ENCODE data around the gene PBRM1.
"Not testable (repeated sequence)": the region's sequence is repeated elsewhere in the genome, so short reads cannot be mapped to it uniquely, and the experiment has no call there.

PBRM1 gene

DNA sequence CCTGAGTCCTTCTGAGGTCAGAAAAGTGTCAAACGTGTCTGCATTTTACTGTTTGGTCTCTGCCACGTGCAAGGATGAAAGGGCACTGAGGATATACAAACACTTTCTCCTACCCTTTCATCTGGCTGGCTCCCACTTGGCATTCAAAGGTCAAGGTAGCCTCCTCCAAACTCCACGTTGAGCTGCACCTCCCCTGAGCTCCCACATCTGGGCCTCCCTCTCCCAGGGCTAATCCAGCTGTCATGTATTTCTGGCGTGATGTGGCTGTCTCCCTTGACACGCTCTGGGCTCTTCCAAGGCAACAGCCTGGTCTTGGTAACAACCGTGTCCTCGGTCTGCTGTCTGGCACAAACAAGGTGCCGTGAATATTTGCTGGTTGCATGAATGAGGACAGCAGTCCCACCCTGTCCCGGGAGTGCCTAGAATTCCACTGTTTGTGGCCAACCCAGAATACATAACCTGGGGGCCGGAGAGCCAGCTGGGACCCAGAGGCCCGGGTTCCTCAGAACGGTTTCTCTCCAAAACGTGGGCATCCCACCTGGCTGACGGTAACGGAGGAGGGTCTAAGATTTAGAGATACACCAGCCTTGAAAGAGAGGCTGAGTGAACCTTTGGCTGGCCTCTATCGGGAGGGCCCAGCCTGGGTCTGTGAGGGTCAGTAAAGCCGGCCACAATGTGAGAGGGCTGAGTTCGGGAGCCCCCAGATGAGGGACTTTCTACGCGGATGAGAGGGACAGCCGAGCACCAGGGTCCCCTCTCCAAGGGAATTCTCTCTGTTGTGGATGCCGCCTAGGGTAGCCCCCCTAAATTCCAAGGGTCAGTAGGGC, 19.1 kb upstream of the PBRM1 start:
- no peak for DNase-seq

- DNase-seq, result no peak
Observed at GRCh38 chr3:52703341-52703740, 17.6 kb upstream of the PBRM1 start.

GRCh38 chr3:52697632-52697965, 11.9 kb upstream of the PBRM1 start:
- no peak for DNase-seq

- no peak for DNase-seq
Observed at GRCh38 chr3:52696830-52697631, 11.3 kb upstream of the PBRM1 start.

DNA sequence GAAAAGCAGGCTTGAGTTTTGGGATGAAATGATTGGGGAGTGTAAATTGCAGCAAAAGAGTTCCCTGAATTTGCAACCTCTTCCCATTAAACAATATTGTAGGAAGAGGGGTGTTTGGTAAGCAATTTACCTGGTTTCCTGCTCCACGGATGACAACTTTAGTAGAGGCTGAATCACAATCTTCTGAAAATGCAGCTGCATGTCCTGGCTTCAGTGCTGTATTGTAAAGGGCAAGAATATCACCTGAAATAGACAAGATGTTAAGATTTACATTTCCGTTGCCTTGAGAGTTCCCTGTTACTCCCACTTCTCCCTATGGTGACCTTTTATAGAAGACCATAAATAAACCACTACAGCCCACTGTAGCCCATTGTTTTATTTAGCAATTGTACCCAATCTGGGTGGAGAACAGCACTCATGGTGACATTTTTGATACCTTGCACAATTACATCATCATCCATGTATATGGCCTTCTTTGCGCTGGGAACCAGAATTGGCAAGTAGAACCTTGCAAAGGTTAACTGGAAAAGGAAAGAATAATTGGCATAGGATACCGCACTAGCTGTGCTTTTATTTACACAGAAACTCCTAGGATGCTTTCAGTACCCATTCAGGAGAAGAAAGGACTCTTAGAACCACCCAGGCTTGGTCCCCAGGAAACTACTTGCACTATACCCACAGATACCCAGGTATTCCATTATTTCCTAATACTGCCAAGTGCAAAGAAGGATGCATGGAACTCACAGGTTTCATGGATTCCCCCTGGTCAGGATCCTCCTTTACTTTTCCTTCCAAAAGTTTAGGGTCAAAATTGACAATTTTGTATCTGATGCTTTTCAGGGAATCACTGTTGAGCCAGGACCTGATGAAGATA, 10.3 kb upstream of the PBRM1 start:
- no peak for DNase-seq

DNA sequence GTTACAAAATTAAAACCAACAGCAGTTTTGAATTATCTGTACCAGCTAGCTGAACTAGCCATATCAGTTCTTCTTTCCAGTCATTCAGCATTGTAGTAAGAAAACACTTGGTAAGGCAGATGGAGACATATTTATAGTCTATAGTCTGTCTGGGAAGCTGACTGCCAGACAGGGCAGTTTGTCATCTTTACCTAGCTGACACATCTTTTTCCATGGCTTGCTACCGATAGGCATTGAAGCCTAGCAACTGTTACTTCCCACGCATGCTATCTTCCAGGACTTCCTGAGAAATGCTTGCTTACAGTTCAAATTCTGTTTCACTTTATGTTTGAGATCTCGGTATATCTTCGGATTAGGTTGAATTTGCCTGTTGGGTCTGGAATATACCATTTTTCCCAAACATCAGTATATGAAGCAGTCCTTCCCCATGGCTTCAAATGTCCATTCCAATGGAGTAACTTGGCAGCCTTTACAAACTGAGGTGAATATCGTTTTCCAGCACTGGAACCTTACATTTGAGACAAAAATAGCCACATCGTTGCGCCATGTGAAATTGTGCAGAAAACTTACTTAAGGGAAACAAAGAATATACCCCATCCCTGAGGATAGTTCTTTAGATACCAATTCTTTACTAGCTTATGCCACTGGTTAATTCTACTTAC, 8.9 kb upstream of the PBRM1 start:
- no peak for DNase-seq

DNA sequence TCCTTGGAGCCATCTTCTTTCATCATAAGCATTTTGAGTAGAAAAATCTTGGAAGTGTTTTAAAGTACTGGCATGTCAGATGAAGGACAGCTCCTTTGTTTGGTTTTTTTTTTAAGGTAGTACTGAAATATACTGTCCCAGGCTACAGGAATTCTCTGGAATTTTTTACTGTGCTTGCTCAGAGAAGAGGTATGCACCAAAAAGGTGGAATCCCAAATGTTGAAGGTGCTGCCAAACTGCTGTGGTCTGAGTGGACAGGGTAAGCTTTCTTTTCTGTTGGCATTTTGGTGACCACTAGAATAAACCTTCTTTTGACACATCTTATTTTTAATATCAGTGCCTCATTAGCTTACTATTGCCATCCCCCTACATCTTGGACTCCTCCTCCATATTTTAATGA, 7.4 kb upstream of the PBRM1 start:
- no peak for DNase-seq

DNA sequence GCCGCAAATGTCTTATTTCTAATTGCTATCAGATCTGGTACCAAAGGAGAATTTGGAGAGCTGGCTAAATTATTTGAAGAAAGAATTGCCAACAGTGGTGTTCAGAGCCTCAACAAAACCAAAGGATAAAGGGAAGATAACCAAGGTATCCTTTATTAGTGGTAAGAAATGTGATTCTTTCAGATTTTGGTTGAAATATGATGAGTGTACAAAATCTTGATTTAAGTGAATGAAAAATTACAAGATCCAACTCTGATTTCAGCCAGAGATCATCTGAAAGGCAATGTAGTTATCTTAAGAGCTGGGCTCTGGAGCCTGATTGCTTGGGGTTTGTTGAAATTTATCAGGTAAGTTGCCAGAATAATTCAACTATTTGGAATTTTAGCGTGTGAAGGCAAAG, 4.8 kb upstream of the PBRM1 start:
- no peak for DNase-seq

GRCh38 chr3:52689151-52689550, 3.4 kb upstream of the PBRM1 start:
- no peak for DNase-seq

DNA sequence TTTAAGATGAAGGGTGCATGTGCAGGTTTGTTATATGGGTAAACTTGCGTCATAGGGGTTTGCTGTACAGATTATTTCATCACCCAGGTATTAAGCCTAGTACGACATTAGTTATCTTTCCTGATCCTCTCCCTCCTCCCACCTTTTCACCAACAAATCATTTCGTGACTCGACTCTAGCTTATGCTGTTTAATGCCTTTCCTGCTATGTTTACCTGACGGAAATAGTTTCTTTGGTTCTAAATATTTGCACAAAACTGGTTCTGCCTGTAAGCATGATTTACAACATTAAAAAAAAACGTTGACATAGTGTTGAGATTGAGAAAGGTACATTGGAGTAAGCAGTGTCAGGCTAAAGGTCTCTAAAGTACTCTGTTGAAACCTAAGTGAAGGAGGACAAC, 2.6 kb upstream of the PBRM1 start:
- no peak for DNase-seq

- DNase-seq, result peak; percentile 70
Observed at GRCh38 chr3:52685285-52685708, 416 bp downstream of the PBRM1 start.

- no peak for DNase-seq
Observed at GRCh38 chr3:52684184-52684583, 1.5 kb downstream of the PBRM1 start.

- no peak for DNase-seq
Observed at GRCh38 chr3:52683611-52684010, 2.1 kb downstream of the PBRM1 start.

- DNase-seq, result no peak
Observed at GRCh38 chr3:52682016-52682415, 3.7 kb downstream of the PBRM1 start.

GRCh38 chr3:52681596-52681995, 4.1 kb downstream of the PBRM1 start:
- no peak for DNase-seq

- no peak for DNase-seq
Observed at GRCh38 chr3:52679811-52680210, 5.9 kb downstream of the PBRM1 start.

DNA sequence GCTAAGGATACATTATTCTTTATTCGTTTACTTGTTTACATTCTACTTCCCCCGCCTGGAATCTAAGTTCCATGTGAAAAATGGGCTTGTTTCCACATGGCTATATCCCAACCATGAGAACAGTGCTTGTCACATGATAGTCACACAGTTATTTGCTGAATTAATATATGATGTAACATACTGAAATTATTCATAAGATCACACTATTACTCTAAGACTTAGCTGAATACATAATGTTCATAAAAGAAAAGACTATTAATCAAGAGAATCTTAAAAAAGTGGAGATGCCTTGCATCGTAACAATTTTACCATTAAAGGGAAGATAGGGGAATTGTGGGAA, 6.5 kb downstream of the PBRM1 start:
- no peak for DNase-seq

DNA sequence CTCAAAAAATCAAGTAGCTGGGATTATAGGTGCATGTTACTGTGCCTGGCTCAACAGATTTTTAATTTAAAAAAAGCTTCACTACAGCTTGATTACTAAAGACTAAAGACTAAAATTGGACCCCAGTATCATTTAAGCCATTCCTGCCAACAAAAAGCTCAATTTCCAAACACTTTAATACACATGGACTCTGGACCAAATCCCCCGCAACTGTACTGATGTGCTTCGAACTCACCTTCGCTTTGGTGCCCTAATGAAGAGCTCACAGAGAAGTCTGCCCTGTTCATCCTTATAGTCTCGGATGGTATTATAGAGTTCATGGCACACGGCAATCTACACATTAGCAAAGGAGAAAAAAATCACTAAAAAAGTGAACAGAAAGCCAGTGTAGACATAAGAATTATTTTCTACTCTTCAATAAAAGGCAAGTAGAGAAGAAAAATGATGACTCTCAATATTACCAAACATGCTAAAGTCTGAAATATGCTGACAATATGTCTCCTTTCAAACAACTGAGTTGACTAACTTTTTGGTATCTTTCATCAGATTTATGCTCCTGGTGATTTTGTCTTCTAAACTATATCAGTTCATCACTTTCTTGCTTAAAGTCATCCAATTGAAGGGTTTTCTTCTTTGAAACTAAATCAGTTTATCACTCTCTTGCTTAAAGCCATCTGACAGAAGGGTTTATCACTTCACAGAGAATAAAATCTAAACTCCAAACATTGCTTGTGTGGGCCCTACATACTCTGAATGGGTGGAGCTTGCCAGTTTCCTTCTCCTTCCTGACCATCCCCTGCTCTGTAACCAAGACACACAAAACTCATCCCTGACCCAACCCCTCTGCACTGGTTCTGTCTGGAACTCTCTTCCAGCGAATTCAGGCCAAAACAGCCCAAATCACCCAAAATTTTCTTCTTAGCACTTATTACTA, 7.2 kb downstream of the PBRM1 start:
- DNase-seq, result no peak

GRCh38 chr3:52676201-52676600, 9.5 kb downstream of the PBRM1 start:
- not testable (repeated sequence) for DNase-seq

DNA sequence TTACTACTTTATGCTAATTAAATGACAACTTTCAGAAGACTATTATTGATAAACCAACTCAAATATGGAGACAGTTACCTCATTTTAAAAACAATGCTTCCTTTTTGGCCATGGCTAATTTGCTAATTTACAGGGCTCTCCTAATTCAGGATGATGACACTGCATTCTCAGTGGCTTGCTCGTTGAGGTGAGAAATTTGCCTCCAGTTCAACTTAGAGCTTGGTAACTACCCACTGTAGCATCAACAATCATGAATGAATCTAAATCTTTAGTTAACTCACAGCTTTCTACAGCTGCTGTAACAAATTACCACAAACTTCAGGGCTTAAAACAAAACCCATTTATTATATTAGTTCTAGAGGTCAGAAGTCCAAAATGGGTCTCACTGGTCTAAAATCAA, 14.0 kb downstream of the PBRM1 start:
- no peak for DNase-seq

DNA sequence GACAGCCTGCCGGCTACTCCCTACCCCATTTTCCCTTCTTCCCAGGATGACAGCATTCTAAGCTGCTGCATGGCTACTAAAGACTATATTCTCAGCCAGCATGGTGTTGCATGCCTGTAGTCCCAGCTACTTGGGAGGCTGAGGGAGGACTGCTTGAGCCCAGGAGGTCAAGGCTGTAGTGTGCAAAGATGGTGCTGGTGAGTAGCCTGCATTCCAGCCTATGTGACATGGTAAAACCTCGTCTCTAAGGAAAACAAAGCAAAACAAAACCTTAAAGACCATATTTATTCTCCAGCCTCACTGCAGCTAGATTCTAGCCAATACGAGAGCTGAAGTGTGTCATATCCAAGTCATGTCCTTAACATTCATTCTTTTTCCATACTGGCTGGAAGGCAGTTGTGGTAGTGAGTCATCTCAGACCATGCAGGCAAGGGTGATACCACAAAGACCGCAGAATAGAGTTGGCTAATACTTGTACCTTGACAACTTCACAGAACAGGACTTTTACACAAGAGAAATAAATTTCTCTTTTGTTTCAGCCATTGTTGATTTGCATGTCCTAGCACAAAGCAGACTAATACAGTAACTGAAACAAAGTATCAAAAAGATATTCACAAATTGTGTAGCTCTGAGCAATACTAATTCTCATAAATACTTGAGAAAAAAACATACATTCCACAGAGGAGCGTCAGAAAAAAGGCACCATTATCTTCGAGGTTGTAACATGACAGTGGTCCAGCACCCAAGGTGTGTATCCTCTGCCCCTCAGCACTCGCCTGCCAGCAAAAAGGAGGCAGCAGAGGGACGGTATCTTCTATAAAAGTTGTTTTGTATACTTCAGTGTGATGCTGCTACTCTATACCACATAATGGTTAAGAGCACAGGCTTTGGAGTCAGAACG, 14.8 kb downstream of the PBRM1 start:
- DNase-seq, result no peak
